K562 (cell line): ENCODE measurements around the gene STX19. TPM values are rescaled to one million over a fixed set of nuclear protein-coding genes. Genes with fewer than 3 reads are reported as not detected.
A peak's percentile ranks its signal among the peaks of the same experiment; 100 is the strongest.

Experiments
- ATAC-seq: fragments of 200-7000 bp; cut with Tn5 transposase; 3 replicates; pipeline ENCODE4 v1.9.1; 2020; ENCODE audit warnings: moderate library complexity
- BruUV-seq: library from RNA; stranded (reverse); fragments of 400-500 nt; replicated peaks from 2 replicates; lab custom pipeline; 2021; lab: Mats Ljungman, UMichigan
- CTCF ChIA-PET: fragments of 300-600 bp; formaldehyde crosslinking; extraction: SDS; loops from one replicate; lab custom pipeline; 2021; ENCODE audit warnings: low intra/inter-chr PET ratio; lab: Yijun Ruan, JAX
- POLR2A ChIA-PET: fragments of 300-600, 350-650 bp; sonication (Branson Sonifier 250); formaldehyde crosslinking; extraction: SDS; loops from one replicate; lab custom pipeline; 2021; ENCODE audit warnings: antibody characterized with exemption, inconsistent platforms; lab: Yijun Ruan, JAX
- DNase-seq, 4 experiments: peaks; one replicate each; pipeline versions ENCODE4 v3.0.0 to v3.0.0-alpha.2; 2011 to 2018; ENCODE audit warnings: low spot score in 3 of 4, mixed read lengths in 3 of 4; ENCODE audit errors: extremely low read depth in 1 of 4
- FAIRE-seq: peaks from 2 replicates; lab custom pipeline; 2011; peaks lifted over from hg19 to GRCh38; lab: Jason Lieb, UNC
- H2AFZ ChIP-seq: 2 replicates; pipeline ENCODE4 v1.6.0; 2011; ENCODE audit warnings: low read depth, low read length, control low read depth, inconsistent platforms
- H3K27ac ChIP-seq: fragments of 200-600 bp; 3 replicates; pipeline ENCODE4 v1.8.0; 2011; ENCODE audit warnings: low read depth, mild to moderate bottlenecking, control low read depth, inconsistent platforms, low read length, moderate library complexity, mixed read lengths; ENCODE audit errors: extremely low read depth
- H3K27me3 ChIP-seq, 2 experiments: fragments of 300-600 bp in 1 of 2; 2 replicates in 1 of 2; 3 replicates in 1 of 2; pipeline versions ENCODE4 v1.6.0 to v1.8.0; 2011; ENCODE audit warnings: inconsistent platforms in 2 of 2, low read length in 2 of 2, mild to moderate bottlenecking in 1 of 2, mixed read lengths in 1 of 2, moderate library complexity in 1 of 2; ENCODE audit not compliant: control insufficient read depth in 2 of 2, insufficient read depth in 2 of 2
- H3K36me3 ChIP-seq: fragments of 300-600 bp; 3 replicates; pipeline ENCODE4 v1.8.0; 2011; ENCODE audit warnings: mild to moderate bottlenecking, low read length, inconsistent platforms; ENCODE audit not compliant: control insufficient read depth, insufficient read depth
- H3K4me1 ChIP-seq, 2 experiments: fragments of 200-600 bp in 1 of 2; replicated peaks in 1 of 2; 2 replicates in 1 of 2; 3 replicates in 1 of 2; pipeline versions ENCODE4 v1.5.1 to v1.8.0; 2011; ENCODE audit warnings: inconsistent platforms in 2 of 2, low read length in 2 of 2, mild to moderate bottlenecking in 1 of 2, mixed read lengths in 1 of 2, moderate library complexity in 1 of 2; ENCODE audit not compliant: control insufficient read depth in 2 of 2, insufficient read depth in 2 of 2
- H3K4me2 ChIP-seq: 2 replicates; pipeline ENCODE4 v1.6.1; 2011; ENCODE audit warnings: low read length, control low read depth, inconsistent platforms, mixed read lengths; ENCODE audit not compliant: insufficient read depth
- H3K4me3 ChIP-seq: fragments of 200-600 bp; sonication (generic), shearing (Covaris generic); 2 replicates; pipeline ENCODE4 v1.5.1; 2016; ENCODE audit warnings: control low read depth, inconsistent platforms
- H3K79me2 ChIP-seq: fragments of 200-600 bp; 3 replicates; pipeline ENCODE4 v1.8.0; 2011; ENCODE audit warnings: low read length, inconsistent platforms; ENCODE audit not compliant: control insufficient read depth, insufficient read depth
- H3K9ac ChIP-seq, 2 experiments: 2 replicates each; pipeline versions ENCODE4 v1.6.0 to v1.6.1; 2011; ENCODE audit warnings: low read depth in 2 of 2, low read length in 2 of 2, control low read depth in 1 of 2, inconsistent platforms in 1 of 2, mild to moderate bottlenecking in 1 of 2, mixed read lengths in 1 of 2; ENCODE audit not compliant: insufficient read depth in 1 of 2
- H3K9me1 ChIP-seq: one replicate; pipeline ENCODE4 v1.6.0; 2011; ENCODE audit warnings: inconsistent platforms, mild to moderate bottlenecking, low read length, moderate library complexity; ENCODE audit not compliant: control insufficient read depth, insufficient read depth
- H3K9me3 ChIP-seq: replicated peaks from 2 replicates; pipeline ENCODE4 v1.5.1; 2011; ENCODE audit warnings: low read depth, low read length, inconsistent platforms; ENCODE audit not compliant: control insufficient read depth, insufficient read depth
- H4K20me1 ChIP-seq: replicated peaks from 2 replicates; pipeline ENCODE4 v1.6.1; 2011; ENCODE audit warnings: low read length, inconsistent platforms, mixed read lengths; ENCODE audit not compliant: control insufficient read depth, insufficient read depth
- CBX1 ChIP-seq: sonication (generic); IDR thresholded peaks from 2 replicates; pipeline ENCODE4 v1.6.1; 2016; ENCODE audit warnings: antibody characterized with exemption, low read depth, mild to moderate bottlenecking
- HDAC6 ChIP-seq: IDR thresholded peaks from 2 replicates; pipeline ENCODE4 v1.6.1; 2012; ENCODE audit warnings: low read depth, mild to moderate bottlenecking, control low read depth, inconsistent platforms, low read length, moderate library complexity
- JUN ChIP-seq, 2 experiments: sonication (generic) in 1 of 2; formaldehyde crosslinking in 1 of 2; IDR thresholded peaks; 2 replicates each; pipeline versions ENCODE4 v1.6.1 to v1.8.0; 2012 to 2022; ENCODE audit warnings: borderline replicate concordance in 2 of 2, mild to moderate bottlenecking in 2 of 2, improper control_type of control experiment in 1 of 2, low read depth in 1 of 2, low read length in 1 of 2, missing genetic modification reagents in 1 of 2
- NONO ChIP-seq, 2 experiments: fragments of 200-400 bp in 1 of 2; fragments of 450-650 bp in 1 of 2; formaldehyde crosslinking in 1 of 2; IDR thresholded peaks; 2 replicates each; pipeline ENCODE4 v1.6.1; 2017; ENCODE audit warnings: low read depth in 2 of 2, mild to moderate bottlenecking in 2 of 2, moderate library complexity in 2 of 2, low read length in 1 of 2
- PPARD ChIP-seq: fragments of 250-450 bp; sonication (Bioruptor Pico); IDR thresholded peaks from 2 replicates; pipeline ENCODE4 v1.8.0; 2022; ENCODE audit warnings: inconsistent platforms, mild to moderate bottlenecking, moderate library complexity
- SLC30A9 ChIP-seq: fragments of 250-450 bp; sonication (Bioruptor Pico); IDR thresholded peaks from 2 replicates; pipeline ENCODE4 v1.8.0; 2022; ENCODE audit warnings: mild to moderate bottlenecking, moderate library complexity
- ZBTB9 ChIP-seq: fragments of 450-650 bp; formaldehyde crosslinking; IDR thresholded peaks from 2 replicates; pipeline ENCODE4 v1.4.0; 2020; ENCODE audit warnings: mild to moderate bottlenecking, moderate library complexity
- ZNF134 ChIP-seq: fragments of 250-450 bp; sonication (Bioruptor Pico); conservative IDR thresholded peaks from 2 replicates; pipeline ENCODE4 v1.4.0; 2020
- ZNF146 ChIP-seq: IDR thresholded peaks from one replicate; pipeline ENCODE4 v1.6.1; 2018; ENCODE audit warnings: missing compliant biosample characterization; ENCODE audit not compliant: unreplicated experiment
- ZNF24 ChIP-seq: fragments of 450-650 bp; IDR thresholded peaks from 2 replicates; pipeline ENCODE4 v1.6.1; 2016
- ZNF699 ChIP-seq: fragments of 250-450 bp; sonication (Bioruptor Pico); IDR thresholded peaks from 2 replicates; pipeline ENCODE4 v1.8.0; 2021; ENCODE audit warnings: mild to moderate bottlenecking, moderate library complexity; ENCODE audit not compliant: insufficient replicate concordance
- ZZZ3 ChIP-seq: fragments of 450-650 bp; IDR thresholded peaks from 2 replicates; pipeline ENCODE4 v1.6.1; 2016; ENCODE audit warnings: antibody characterized with exemption, mild to moderate bottlenecking, moderate library complexity
- in situ Hi-C: fragments of 300-500 bp; cut with MboI; formaldehyde crosslinking; loops from 4 replicates; pipeline ENCODE4 v1.15.0; 2018; ENCODE audit warnings: inconsistent platforms, mixed read lengths
- intact Hi-C: fragments of 100-400 bp; cut with micrococcal nuclease; formaldehyde crosslinking; loops from 2 replicates; pipeline ENCODE4 v1.14.2; 2022
- polyA plus RNA-seq, 8 experiments: library from polyadenylated mRNA; depleted of rRNA in 4 of 8; stranded (reverse) in 5 of 8; unstranded in 3 of 8; fragments of >200 nt; fragmentation: Nextera tagmentation in 2 of 8; fragmentation: Illumina TruSeq in 1 of 8; extraction: Ambion mirVana in 2 of 8; extraction: Trizol in 1 of 8; gene quantifications; 2 replicates each; pipeline versions ENCODE4 v1.2.1 to v1.2.3, GENCODE V29; 2011 to 2014; ENCODE audit warnings: inconsistent platforms in 1 of 8, missing spikeins in 1 of 8
- total RNA-seq, 7 experiments: library from RNA; depleted of rRNA in 6 of 7; stranded (reverse); fragments of >200 nt in 6 of 7; fragmentation: Illumina TruSeq in 2 of 7; extraction: Trizol in 2 of 7; gene quantifications; 2 replicates each; pipeline versions ENCODE4 v1.2.1 to v1.2.3, GENCODE V29; 2011 to 2021; ENCODE audit warnings: low replicate concordance in 1 of 7
- TF ChIP-seq, protein P1 (sequence below): fragments of 450-650 bp; conservative IDR thresholded peaks from 2 replicates; pipeline ENCODE4 v1.6.1; 2016; ENCODE audit warnings: missing genetic modification characterization, low read depth, mild to moderate bottlenecking, control low read depth, missing compliant biosample characterization
- TF ChIP-seq, protein P2 (sequence below): fragments of 250-450 bp; sonication (Bioruptor Pico); IDR thresholded peaks from 2 replicates; pipeline ENCODE4 v1.8.0; 2021; ENCODE audit warnings: borderline replicate concordance, mild to moderate bottlenecking, moderate library complexity; ENCODE audit not compliant: poor library complexity, severe bottlenecking

The STX19 gene
- total and polyA plus RNA-seq, 9 of the 15 experiments (the other 6 are each of a cell fraction or from before 2014, with no cell fraction given): 0.04 TPM; not detected in 8

GRCh38 chr3:93988283-93988682 lies 40.1 kb downstream of the STX19 start:
- H3K27me3 ChIP-seq: no peaks in the 10 kb centered on the region
- H3K9ac ChIP-seq: no peak overlapping the region
- no peaks in the 10 kb centered on the region for H3K36me3 ChIP-seq
- no peaks in the 10 kb centered on the region for H3K9me1 ChIP-seq
- peaks cover 73% of the 10 kb centered on the region for H3K79me2 ChIP-seq
- CTCF ChIA-PET: no interaction called here
- in situ Hi-C loops: no loop called here
- no peaks in the 10 kb centered on the region for H3K9me3 ChIP-seq
- POLR2A ChIA-PET: no interaction called here
- no peak overlapping the region for H3K4me3 ChIP-seq
- FAIRE-seq: no peak
- no peak overlapping the region for H2AFZ ChIP-seq
- H4K20me1 ChIP-seq: no peaks in the 10 kb centered on the region
- intact Hi-C loops: no loop called here
- H3K4me2 ChIP-seq: no peak overlapping the region
- no peak for DNase-seq
- no TSS peak for BruUV-seq
- TF ChIP-seq HDAC6 (no peak), SLC30A9 (CRISPR knock-in tag) (no peak), ZNF24 (no peak), ZNF699 (CRISPR knock-in tag) (no peak), ZZZ3 (no peak), CBX1 (no peak), PPARD (CRISPR knock-in tag) (no peak), JUN (IDR thresholded peaks at IDR 0.05; ENCODE audit: borderline replicate concordance, low read depth, low read length) (no peak), JUN (CRISPR knock-in tag; IDR thresholded peaks at IDR 0.05; ENCODE audit: borderline replicate concordance) (no peak), ZNF134 (CRISPR knock-in tag) (no peak), ZNF146 (CRISPR knock-in tag) (no peak), ZBTB9 (CRISPR knock-in tag) (no peak), NONO (IDR thresholded peaks at IDR 0.05; ENCODE audit: low read depth in 2 of 2, low read length in 1 of 2) (no peak)
- TF ChIP-seq, protein P1, sequence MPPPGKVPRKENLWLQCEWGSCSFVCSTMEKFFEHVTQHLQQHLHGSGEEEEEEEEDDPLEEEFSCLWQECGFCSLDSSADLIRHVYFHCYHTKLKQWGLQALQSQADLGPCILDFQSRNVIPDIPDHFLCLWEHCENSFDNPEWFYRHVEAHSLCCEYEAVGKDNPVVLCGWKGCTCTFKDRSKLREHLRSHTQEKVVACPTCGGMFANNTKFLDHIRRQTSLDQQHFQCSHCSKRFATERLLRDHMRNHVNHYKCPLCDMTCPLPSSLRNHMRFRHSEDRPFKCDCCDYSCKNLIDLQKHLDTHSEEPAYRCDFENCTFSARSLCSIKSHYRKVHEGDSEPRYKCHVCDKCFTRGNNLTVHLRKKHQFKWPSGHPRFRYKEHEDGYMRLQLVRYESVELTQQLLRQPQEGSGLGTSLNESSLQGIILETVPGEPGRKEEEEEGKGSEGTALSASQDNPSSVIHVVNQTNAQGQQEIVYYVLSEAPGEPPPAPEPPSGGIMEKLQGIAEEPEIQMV (tag): no peak
- TF ChIP-seq, protein P2, sequence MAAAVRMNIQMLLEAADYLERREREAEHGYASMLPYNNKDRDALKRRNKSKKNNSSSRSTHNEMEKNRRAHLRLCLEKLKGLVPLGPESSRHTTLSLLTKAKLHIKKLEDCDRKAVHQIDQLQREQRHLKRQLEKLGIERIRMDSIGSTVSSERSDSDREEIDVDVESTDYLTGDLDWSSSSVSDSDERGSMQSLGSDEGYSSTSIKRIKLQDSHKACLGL (CRISPR knock-in tag): no peak
- TF ChIP-seq, all 486 proteins: peak for 0
- Histone ChIP-seq H3K4me1 (peaks cover 2 to 6% of the 10 kb centered on the region in 2 experiments; a peak in 2 of 5 replicates), H3K27ac (0 out of 3 replicates have a peak overlapping the region, but pooled peaks have one; percentile 25)
- ATAC-seq: no peak
